Endothelial cell of umbilical vein (primary cell): ENCODE results near the gene CROCC2. TPM values are rescaled to one million over a fixed set of nuclear protein-coding genes. Genes with fewer than 3 reads are reported as not detected.

ENCODE experiments used
- BruUV-seq: library from RNA; stranded (reverse); fragments of 400-500 nt; replicated peaks from 2 replicates; lab custom pipeline; 2021; lab: Mats Ljungman, UMichigan
- CTCF ChIA-PET: fragments of 300-600, 350-600 bp; sonication (Branson Sonifier 250); formaldehyde crosslinking; loops from one replicate; lab custom pipeline; 2021; ENCODE audit warnings: antibody characterized with exemption, inconsistent platforms; lab: Charles Lee
- POLR2A ChIA-PET: fragments of 300-600, 350-600 bp; sonication (Branson Sonifier 250); formaldehyde crosslinking; loops from one replicate; lab custom pipeline; 2021; ENCODE audit warnings: antibody characterized with exemption, inconsistent platforms; lab: Charles Lee
- DNase-seq: peaks from one replicate; pipeline ENCODE4 v3.0.0-alpha.2; 2011; ENCODE audit warnings: low read depth, low spot score
- FAIRE-seq: peaks from 2 replicates; lab custom pipeline; 2011; peaks lifted over from hg19 to GRCh38; lab: Jason Lieb, UNC
- H2AFZ ChIP-seq: 2 replicates; pipeline ENCODE4 v1.6.0; 2012; ENCODE audit warnings: low read depth, low read length, control low read depth, inconsistent platforms
- H3K27ac ChIP-seq: 2 replicates; pipeline ENCODE4 v1.5.1; 2011; ENCODE audit warnings: low read depth, mild to moderate bottlenecking, control low read depth, low read length, moderate library complexity; ENCODE audit not compliant: insufficient read depth
- H3K27me3 ChIP-seq, 2 experiments: 2 replicates each; pipeline versions ENCODE4 v1.6.0 to v1.6.1; 2011; ENCODE audit warnings: low read length in 2 of 2, mixed read lengths in 1 of 2; ENCODE audit not compliant: control insufficient read depth in 2 of 2, insufficient read depth in 2 of 2
- H3K36me3 ChIP-seq, 2 experiments: 2 replicates in 1 of 2; 3 replicates in 1 of 2; pipeline ENCODE4 v1.5.1; 2011; ENCODE audit warnings: low read length in 2 of 2, mild to moderate bottlenecking in 1 of 2, moderate library complexity in 1 of 2; ENCODE audit not compliant: control insufficient read depth in 2 of 2, insufficient read depth in 2 of 2; ENCODE audit errors: extremely low read depth in 1 of 2
- H3K4me1 ChIP-seq: 3 replicates; pipeline ENCODE4 v1.5.1; 2011; ENCODE audit warnings: mild to moderate bottlenecking, low read length; ENCODE audit not compliant: control insufficient read depth, insufficient read depth; ENCODE audit errors: extremely low read depth
- H3K4me2 ChIP-seq: 2 replicates; pipeline ENCODE4 v1.6.1; 2011; ENCODE audit warnings: low read length, control low read depth, mixed read lengths; ENCODE audit not compliant: insufficient read depth
- H3K4me3 ChIP-seq, 3 experiments: fragments of 200-600 bp in 1 of 3; sonication (generic), shearing (Covaris generic) in 1 of 3; replicated peaks in 1 of 3; 2 replicates each; pipeline ENCODE4 v1.5.1; 2011 to 2016; ENCODE audit warnings: control low read depth in 3 of 3, low read length in 3 of 3, mild to moderate bottlenecking in 2 of 3, inconsistent platforms in 1 of 3, low read depth in 1 of 3, moderate library complexity in 1 of 3; ENCODE audit not compliant: insufficient read depth in 1 of 3
- H3K79me2 ChIP-seq: 2 replicates; pipeline ENCODE4 v1.6.0; 2012; ENCODE audit warnings: low read length, inconsistent platforms; ENCODE audit not compliant: control insufficient read depth, insufficient read depth
- H3K9ac ChIP-seq: replicated peaks from 2 replicates; pipeline ENCODE3; 2011; ENCODE audit warnings: low read length, control low read depth; ENCODE audit not compliant: insufficient read depth; ENCODE audit errors: extremely low read depth
- H3K9me1 ChIP-seq: replicated peaks from 3 replicates; pipeline ENCODE4 v1.6.0; 2011; ENCODE audit warnings: mild to moderate bottlenecking, low read length; ENCODE audit not compliant: control insufficient read depth, insufficient read depth; ENCODE audit errors: extremely low read depth
- H3K9me3 ChIP-seq: replicated peaks from 2 replicates; pipeline ENCODE4 v1.5.1; 2012; ENCODE audit warnings: low read length, inconsistent platforms; ENCODE audit not compliant: control insufficient read depth, insufficient read depth
- H4K20me1 ChIP-seq: replicated peaks from 2 replicates; pipeline ENCODE3; 2011; ENCODE audit warnings: mild to moderate bottlenecking, low read length; ENCODE audit not compliant: control insufficient read depth, insufficient read depth; ENCODE audit errors: extremely low read depth
- CTCF ChIP-seq, 2 donors: IDR thresholded peaks; 1 replicate in 1 of 2; 2 replicates in 1 of 2; pipeline ENCODE4 v1.5.1; 2011; ENCODE audit warnings: low read length in 2 of 2, mild to moderate bottlenecking in 2 of 2, moderate library complexity in 2 of 2, control low read depth in 1 of 2, inconsistent platforms in 1 of 2, low read depth in 1 of 2; ENCODE audit not compliant: insufficient read depth in 1 of 2; ENCODE audit errors: extremely low read depth in 1 of 2
- EZH2 ChIP-seq: IDR thresholded peaks from 2 replicates; pipeline ENCODE4 v1.6.1; 2012; ENCODE audit warnings: borderline replicate concordance, low read depth, mild to moderate bottlenecking, moderate library complexity, low read length, inconsistent platforms; ENCODE audit not compliant: severe bottlenecking
- FOS ChIP-seq: IDR thresholded peaks from 2 replicates; pipeline ENCODE4 v1.6.1; 2011; ENCODE audit warnings: mild to moderate bottlenecking, low read length, moderate library complexity, borderline replicate concordance; ENCODE audit not compliant: insufficient read depth
- GATA2 ChIP-seq: IDR thresholded peaks from 2 replicates; pipeline ENCODE4 v1.7.0; 2011; ENCODE audit warnings: low read depth, mild to moderate bottlenecking, moderate library complexity, mixed read lengths, low read length; ENCODE audit not compliant: insufficient read length, insufficient read depth
- JUN ChIP-seq: IDR thresholded peaks from 2 replicates; pipeline ENCODE4 v1.6.1; 2011; ENCODE audit warnings: borderline replicate concordance, low read depth; ENCODE audit not compliant: insufficient read length, insufficient read depth
- MAX ChIP-seq: IDR thresholded peaks from 2 replicates; pipeline ENCODE4 v1.6.1; 2011; ENCODE audit not compliant: insufficient read depth, insufficient read length
- MYC ChIP-seq: IDR thresholded peaks from one replicate; pipeline ENCODE4 v1.6.1; 2011; ENCODE audit warnings: mild to moderate bottlenecking, low read depth, low read length
- POLR2A ChIP-seq: IDR thresholded peaks from 2 replicates; pipeline ENCODE4 v1.6.1; 2012; ENCODE audit warnings: low read depth, mild to moderate bottlenecking, control low read depth, low read length
- POLR2AphosphoS5 ChIP-seq: IDR thresholded peaks from 2 replicates; pipeline ENCODE4 v1.6.1; 2012; ENCODE audit warnings: low read depth, mild to moderate bottlenecking, control low read depth, low read length, moderate library complexity; ENCODE audit not compliant: insufficient read depth
- dilution Hi-C: fragments of 300-500 bp; cut with MboI; formaldehyde crosslinking; loops from one replicate; pipeline ENCODE4 v1.15.0; 2019; ENCODE audit warnings: low sequenced_read_pairs; ENCODE audit not compliant: extremely low pct_ligation_motif_present
- intact Hi-C: fragments of 100-400 bp; cut with micrococcal nuclease; formaldehyde crosslinking; loops from one replicate; pipeline ENCODE4 v1.10.0; 2022
- polyA plus RNA-seq, 4 experiments: library from polyadenylated mRNA; depleted of rRNA in 3 of 4; stranded (reverse) in 3 of 4; unstranded in 1 of 4; fragments of >200 nt; gene quantifications; 2 replicates each; pipeline versions ENCODE4 v1.2.1 to v1.2.3, GENCODE V29; 2011 to 2012; ENCODE audit warnings: missing spikeins in 1 of 4
- total RNA-seq: library from RNA; stranded (reverse); gene quantifications from 2 replicates; pipeline ENCODE4 v1.2.3, GENCODE V29; 2021

The CROCC2 gene
- total and polyA plus RNA-seq, 2 donors (not counting 3 experiments of a cell fraction or from before 2014, with no cell fraction given) = not detected

DNA sequence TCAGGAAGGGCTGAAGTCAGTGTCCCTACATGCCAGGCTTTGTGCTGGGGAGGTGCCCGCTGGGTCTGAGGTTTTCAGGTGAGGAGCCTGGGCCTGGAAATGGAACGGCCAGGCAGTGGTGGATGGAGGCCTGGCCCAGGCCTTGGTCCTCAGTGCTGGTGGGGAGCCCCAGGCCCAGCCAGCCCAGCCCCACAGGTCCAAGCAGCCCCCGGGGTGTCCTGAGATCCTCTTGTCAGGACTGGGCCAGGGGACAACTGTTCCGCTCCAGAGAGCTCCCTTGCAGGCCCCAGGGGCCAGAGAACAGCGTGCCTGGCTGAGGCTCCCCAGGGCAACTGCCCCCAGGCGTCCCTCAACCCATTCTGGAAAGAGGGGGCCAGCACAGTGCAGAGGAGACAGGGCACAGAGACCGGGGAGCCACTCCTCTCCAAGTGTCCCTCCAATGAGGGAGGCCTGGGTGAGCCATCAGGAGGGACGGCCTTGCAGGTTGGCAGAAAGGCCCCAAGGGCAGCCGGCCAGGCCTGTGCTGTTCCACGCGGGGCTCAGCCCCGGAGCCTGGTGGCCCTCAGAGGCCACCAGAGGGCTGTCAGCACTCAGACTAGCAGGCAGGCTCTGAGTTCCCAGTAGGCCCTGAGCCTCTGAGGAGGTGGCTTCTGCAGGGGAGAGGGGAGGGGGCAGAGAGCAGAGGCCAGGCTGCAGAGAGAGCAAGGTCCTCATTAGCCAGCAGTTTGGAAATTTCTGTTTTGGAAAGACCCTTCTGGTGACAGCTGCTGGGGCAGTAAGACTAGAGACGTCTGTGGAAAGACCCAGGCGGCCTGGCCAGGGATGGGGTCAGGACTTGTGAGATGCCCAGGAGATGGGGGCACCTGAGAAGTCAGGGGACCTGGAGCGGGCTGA lies 62.8 kb downstream of the CROCC2 start:
- Histone ChIP-seq H2AFZ (no peak overlapping the region), H3K79me2 (no peaks in the 10 kb centered on the region), H3K4me1 (no peaks in the 10 kb centered on the region), H3K9me3 (no peaks in the 10 kb centered on the region), H3K4me3 (no peak overlapping the region), H3K4me2 (no peak overlapping the region), H3K27ac (no peak overlapping the region), H4K20me1 (no peaks in the 10 kb centered on the region), H3K9ac (no peak overlapping the region), H3K27me3 (no peaks in the 10 kb centered on the region), H3K9me1 (no peaks in the 10 kb centered on the region), H3K36me3 (no peaks in the 10 kb centered on the region)
- no TSS peak for BruUV-seq
- TF ChIP-seq POLR2AphosphoS5 (no peak), JUN (no peak), CTCF (IDR thresholded peaks at IDR 0.05; ENCODE audit: extremely low read depth in 1 of 2, insufficient read depth in 1 of 2, low read depth in 1 of 2, low read length in 2 of 2) (no peak), MYC (no peak), MAX (no peak), POLR2A (no peak), EZH2 (no peak), GATA2 (no peak), FOS (no peak)
- intact Hi-C loops = no loop called here
- dilution Hi-C loops = no loop called here
- DNase-seq (no peak), FAIRE-seq (no peak)
- POLR2A ChIA-PET = no interaction called here
- CTCF ChIA-PET = no interaction called here
